ENCODE results near the gene MIX23. TPM values are rescaled to one million over a fixed set of nuclear protein-coding genes. Genes with fewer than 3 reads are reported as not detected.
A peak's percentile ranks its signal among the peaks of the same experiment; 100 is the strongest.

MIX23 gene
- total RNA-seq, 2 experiments from 2014 or later, result 29.4 to 43.1 TPM

GRCh38 chr3:122407946-122408345, 24.9 kb upstream of the MIX23 start:
- Mint-ChIP-seq H3K27me3 (no peaks in the 10 kb centered on the region), H3K9me3 (no peaks in the 10 kb centered on the region), H3K4me3 (no peak overlapping the region), H3K27ac (no peak overlapping the region), H3K4me1 (peaks cover 14% of the 10 kb centered on the region), H3K36me3 (ENCODE audit: low read depth) (peaks cover 30% of the 10 kb centered on the region)
- ChIA-PET POLR2A (no interaction called here), CTCF (interaction anchor here (0.6 to 2.2 kb wide), 4 partner anchors 8 to 271 kb away, joined by 3 to 11 read pairs (median 4); partner anchors contain the start of genes MIX23 and WDR5B)
- no peak for DNase-seq

DNA sequence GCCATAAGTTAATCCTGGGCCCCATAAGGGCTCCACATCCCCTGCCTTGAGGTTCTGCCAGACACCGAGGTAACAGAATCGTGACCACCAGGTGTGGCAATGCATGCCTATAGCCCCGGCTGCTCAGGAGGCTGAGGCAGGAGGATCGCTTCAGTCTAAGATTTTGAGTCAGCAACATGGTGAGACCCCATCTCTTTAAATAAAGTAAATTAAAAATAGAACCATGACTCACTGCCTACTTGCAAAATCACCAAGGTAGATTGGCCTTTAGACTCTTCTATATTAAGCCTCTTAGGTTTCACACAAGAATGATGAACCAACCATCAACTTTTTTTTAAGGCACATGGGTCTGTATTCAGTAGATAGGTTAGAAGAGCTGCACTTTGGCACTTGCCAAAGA, 23.2 kb upstream of the MIX23 start:
- Mint-ChIP-seq H3K27me3 (no peaks in the 10 kb centered on the region), H3K4me3 (no peak overlapping the region), H3K9me3 (no peaks in the 10 kb centered on the region), H3K36me3 (ENCODE audit: low read depth) (peaks cover 26% of the 10 kb centered on the region), H3K4me1 (peaks cover 5% of the 10 kb centered on the region), H3K27ac (no peak overlapping the region)
- no peak for DNase-seq
- CTCF ChIA-PET, result interaction anchor here (1.6 to 2.2 kb wide), 2 partner anchors 10 to 13 kb away, joined by 9 to 11 read pairs; partner anchors contain the start of gene WDR5B
- POLR2A ChIA-PET, result no interaction called here

DNA sequence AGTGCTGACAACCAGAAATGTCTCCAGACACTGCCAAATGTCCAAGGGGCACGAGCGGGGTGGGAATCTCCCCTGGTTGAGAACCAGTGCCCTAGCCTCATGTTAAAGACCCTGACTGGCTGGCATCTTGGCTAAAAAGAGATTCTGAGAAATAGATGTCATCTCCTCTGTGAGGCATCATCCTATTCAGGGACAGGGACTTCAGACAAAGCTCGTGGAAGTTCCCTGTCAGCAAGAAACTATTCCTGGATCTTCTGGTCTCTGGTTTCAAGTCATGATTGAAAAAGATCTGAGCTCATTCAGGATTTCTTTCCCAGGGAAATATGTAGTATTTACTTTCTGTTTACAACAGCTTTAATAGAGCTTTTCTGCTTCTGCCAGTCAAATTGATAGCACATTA, 22.0 kb upstream of the MIX23 start:
- Mint-ChIP-seq H3K4me1 (peaks cover 4% of the 10 kb centered on the region), H3K36me3 (ENCODE audit: low read depth) (peaks cover 24% of the 10 kb centered on the region), H3K4me3 (no peak overlapping the region), H3K27ac (no peak overlapping the region), H3K9me3 (no peaks in the 10 kb centered on the region), H3K27me3 (no peaks in the 10 kb centered on the region)
- no peak for DNase-seq
- CTCF ChIA-PET, result interaction anchor here (0.6 to 1.3 kb wide), 3 partner anchors 12 to 858 kb away, joined by 4 to 6 read pairs (median 5); partner anchors contain the start of gene FAM162A
- POLR2A ChIA-PET, result no interaction called here

- Mint-ChIP-seq H3K27ac (no peak overlapping the region), H3K27me3 (no peaks in the 10 kb centered on the region), H3K4me1 (no peaks in the 10 kb centered on the region), H3K36me3 (ENCODE audit: low read depth) (peaks cover 18% of the 10 kb centered on the region), H3K9me3 (no peaks in the 10 kb centered on the region), H3K4me3 (no peak overlapping the region)
- CTCF ChIA-PET, result interaction anchor here (1.4 kb wide), 1 partner anchor 19 kb away, joined by 3 read pairs; the partner anchor contains the start of gene FAM162A
- no peak for DNase-seq
- POLR2A ChIA-PET, result no interaction called here
Observed at GRCh38 chr3:122403489-122403888, 20.5 kb upstream of the MIX23 start.

- H3K36me3 Mint-ChIP-seq (ENCODE audit: low read depth), result peaks cover 13% of the 10 kb centered on the region
- H3K4me3 Mint-ChIP-seq, result no peak overlapping the region
- no peak for DNase-seq
- no peaks in the 10 kb centered on the region for H3K9me3 Mint-ChIP-seq
- H3K27me3 Mint-ChIP-seq, result no peaks in the 10 kb centered on the region
- POLR2A ChIA-PET, result no interaction called here
- H3K4me1 Mint-ChIP-seq, result peaks cover 20% of the 10 kb centered on the region
- H3K27ac Mint-ChIP-seq, result no peak overlapping the region
- CTCF ChIA-PET, result no interaction called here
Observed at GRCh38 chr3:122398920-122399319, 15.9 kb upstream of the MIX23 start.

DNA sequence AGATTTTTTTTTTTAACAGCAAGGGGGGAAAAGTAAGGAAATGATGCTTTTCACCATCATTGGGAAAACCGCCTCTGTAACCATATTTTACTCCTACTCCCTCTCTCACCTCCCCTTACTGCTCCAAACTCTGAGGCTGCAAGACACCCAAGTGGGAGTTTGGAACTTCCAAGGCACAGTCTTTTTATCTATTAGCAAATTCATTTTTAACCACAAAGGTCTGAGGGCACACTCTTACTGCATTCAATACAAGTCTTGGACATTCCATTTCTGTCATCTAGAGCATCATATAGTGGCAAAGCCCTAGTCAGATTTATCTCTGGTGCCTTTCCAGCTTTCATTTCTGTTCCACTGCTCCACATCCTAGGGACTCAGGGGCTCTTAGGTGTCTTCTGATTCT, 14.2 kb upstream of the MIX23 start:
- ChIA-PET CTCF (interaction anchor here (1.0 kb wide), 1 partner anchor 13 kb away, joined by 4 read pairs; the partner anchor contains the start of gene FAM162A), POLR2A (no interaction called here)
- no peak overlapping the region for H3K27ac Mint-ChIP-seq
- no peaks in the 10 kb centered on the region for H3K9me3 Mint-ChIP-seq
- no peaks in the 10 kb centered on the region for H3K27me3 Mint-ChIP-seq
- H3K4me1 Mint-ChIP-seq, result peaks cover 25% of the 10 kb centered on the region
- H3K4me3 Mint-ChIP-seq, result no peak overlapping the region
- H3K36me3 Mint-ChIP-seq (ENCODE audit: low read depth), result peaks cover 10% of the 10 kb centered on the region
- no peak for DNase-seq

DNA sequence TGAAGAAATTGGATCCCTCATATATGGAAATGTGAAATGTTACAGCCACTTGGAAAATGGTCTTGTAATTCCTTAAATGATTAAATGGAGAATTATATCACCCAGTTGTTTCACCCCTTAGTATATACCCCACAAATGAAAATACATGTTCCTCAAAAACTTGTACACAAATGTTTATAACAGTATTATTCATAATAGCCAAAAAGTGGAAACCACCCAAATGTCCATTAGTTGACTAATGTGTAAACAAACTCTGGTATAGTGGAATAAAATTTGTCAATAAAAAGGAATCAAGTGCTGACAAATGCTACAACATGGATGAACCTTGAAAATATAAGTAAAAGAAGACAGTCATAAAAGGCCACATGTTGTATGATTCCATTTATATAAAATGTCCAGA, 13.5 kb upstream of the MIX23 start:
- H3K36me3 Mint-ChIP-seq (ENCODE audit: low read depth), result peaks cover 10% of the 10 kb centered on the region
- ChIA-PET POLR2A (no interaction called here), CTCF (no interaction called here)
- H3K9me3 Mint-ChIP-seq, result no peaks in the 10 kb centered on the region
- no peak for DNase-seq
- no peak overlapping the region for H3K4me3 Mint-ChIP-seq
- no peak overlapping the region for H3K27ac Mint-ChIP-seq
- H3K4me1 Mint-ChIP-seq, result peaks cover 25% of the 10 kb centered on the region
- H3K27me3 Mint-ChIP-seq, result no peaks in the 10 kb centered on the region

DNA sequence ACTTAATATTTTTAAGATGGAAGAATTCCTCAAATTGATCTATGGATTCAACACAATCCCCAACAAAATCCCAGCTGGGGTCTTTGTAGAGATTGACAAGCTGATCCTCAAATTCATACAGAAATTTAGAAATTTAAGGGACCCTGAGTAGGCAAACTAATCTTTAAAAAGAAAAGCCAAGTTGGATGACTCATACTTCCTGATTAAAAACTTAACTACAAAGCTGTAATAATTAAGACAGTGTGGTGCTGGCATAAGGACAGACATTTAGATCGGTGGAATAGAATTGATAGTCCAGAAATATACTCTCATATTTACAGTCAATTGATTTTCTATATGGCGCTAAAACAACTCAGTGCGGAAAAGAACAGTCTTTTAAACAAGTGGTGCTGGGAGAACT, 12.6 kb upstream of the MIX23 start:
- POLR2A ChIA-PET, result no interaction called here
- Mint-ChIP-seq H3K4me3 (no peak overlapping the region), H3K9me3 (no peaks in the 10 kb centered on the region), H3K36me3 (ENCODE audit: low read depth) (peaks cover 10% of the 10 kb centered on the region), H3K27ac (no peak overlapping the region), H3K27me3 (no peaks in the 10 kb centered on the region), H3K4me1 (peaks cover 25% of the 10 kb centered on the region)
- CTCF ChIA-PET, result interaction anchor here (1.0 kb wide), 1 partner anchor 20 kb away, joined by 3 read pairs; no protein-coding TSS in a partner anchor
- no peak for DNase-seq

- Mint-ChIP-seq H3K4me1 (peaks cover 25% of the 10 kb centered on the region), H3K27ac (no peak overlapping the region), H3K36me3 (ENCODE audit: low read depth) (peaks cover 7% of the 10 kb centered on the region), H3K4me3 (no peak overlapping the region), H3K27me3 (no peaks in the 10 kb centered on the region), H3K9me3 (no peaks in the 10 kb centered on the region)
- ChIA-PET CTCF (interaction anchor here (0.6 to 2.6 kb wide), 6 partner anchors 10 to 702 kb away, joined by 3 to 15 read pairs (median 8); partner anchors contain the start of genes FAM162A and WDR5B), POLR2A (no interaction called here)
- no peak for DNase-seq
Observed at GRCh38 chr3:122394173-122394572, 11.1 kb upstream of the MIX23 start.

- peaks cover 9% of the 10 kb centered on the region for H3K36me3 Mint-ChIP-seq (ENCODE audit: low read depth)
- H3K4me1 Mint-ChIP-seq, result peaks cover 33% of the 10 kb centered on the region
- ChIA-PET CTCF (interaction anchor here (0.6 to 2.6 kb wide), 19 partner anchors 9 to 847 kb away, joined by 3 to 15 read pairs (median 4); partner anchors contain the start of genes FAM162A, POLQ and WDR5B), POLR2A (interaction anchor here (0.6 to 0.7 kb wide), 3 partner anchors 145 to 303 kb away, joined by 3 to 7 read pairs (median 3); no protein-coding TSS in a partner anchor)
- no peak overlapping the region for H3K4me3 Mint-ChIP-seq
- H3K9me3 Mint-ChIP-seq, result no peaks in the 10 kb centered on the region
- H3K27ac Mint-ChIP-seq, result no peak overlapping the region
- H3K27me3 Mint-ChIP-seq, result no peaks in the 10 kb centered on the region
- peak; percentile 46 for DNase-seq
Observed at GRCh38 chr3:122392868-122393844, 10.1 kb upstream of the MIX23 start.

DNA sequence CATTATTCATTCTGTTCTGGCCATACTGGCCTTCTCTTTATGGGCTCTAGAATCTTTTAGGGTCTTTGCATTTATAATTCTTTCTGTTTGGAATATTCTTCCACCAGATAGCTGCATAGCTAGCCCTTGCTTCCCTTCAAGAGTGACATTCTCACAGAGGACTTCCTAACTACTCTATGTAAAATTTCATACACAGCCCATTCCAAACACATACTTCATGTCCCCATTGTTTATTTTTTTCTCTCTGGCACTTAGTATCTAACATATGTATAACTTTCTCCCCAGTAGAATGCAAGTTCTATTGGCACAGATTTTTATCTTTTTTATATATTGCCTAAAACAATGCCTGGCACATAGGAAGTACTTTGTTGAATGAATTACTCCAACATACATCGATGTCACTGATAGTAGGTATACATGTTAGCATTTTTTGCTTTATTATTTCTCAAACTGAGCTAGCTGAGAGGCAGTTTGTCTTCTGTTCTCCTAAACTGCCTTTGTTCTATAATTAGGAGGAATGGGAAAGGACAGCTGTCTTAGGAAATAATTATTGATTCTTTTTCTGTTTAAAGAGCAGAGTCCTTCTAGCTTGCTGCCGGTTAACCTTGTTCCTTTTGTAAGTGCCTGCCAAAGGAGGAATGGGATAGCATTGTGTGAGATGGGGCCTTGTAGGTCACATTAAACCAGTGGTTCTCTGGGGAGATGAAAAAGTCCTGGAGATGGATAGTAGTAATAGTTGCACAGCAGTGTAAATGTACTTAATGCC, 8.8 kb upstream of the MIX23 start:
- Mint-ChIP-seq H3K27ac (no peak overlapping the region), H3K4me1 (peaks cover 44% of the 10 kb centered on the region), H3K36me3 (ENCODE audit: low read depth) (peaks cover 9% of the 10 kb centered on the region), H3K9me3 (no peaks in the 10 kb centered on the region), H3K27me3 (no peaks in the 10 kb centered on the region), H3K4me3 (no peak overlapping the region)
- ChIA-PET CTCF (interaction anchor here (1.4 to 2.6 kb wide), 2 partner anchors 288 to 845 kb away, joined by 3 to 14 read pairs; partner anchors contain the start of gene POLQ), POLR2A (no interaction called here)
- no peak for DNase-seq

GRCh38 chr3:122390665-122391064, 7.6 kb upstream of the MIX23 start:
- ChIA-PET CTCF (interaction anchor here (0.7 kb wide), 2 partner anchors 17 to 288 kb away, joined by 3 read pairs; no protein-coding TSS in a partner anchor), POLR2A (no interaction called here)
- Mint-ChIP-seq H3K4me3 (no peak overlapping the region), H3K9me3 (no peaks in the 10 kb centered on the region), H3K27me3 (no peaks in the 10 kb centered on the region), H3K4me1 (peaks cover 48% of the 10 kb centered on the region), H3K36me3 (ENCODE audit: low read depth) (peaks cover 16% of the 10 kb centered on the region), H3K27ac (no peak overlapping the region)
- DNase-seq, result no peak
